Measurements from ENCODE around the gene HSD11B1L. TPM values are rescaled to one million over a fixed set of nuclear protein-coding genes. Genes with fewer than 3 reads are reported as not detected.
A peak's percentile ranks its signal among the peaks of the same experiment; 100 is the strongest.

Gene HSD11B1L
- total and polyA plus RNA-seq, 12 donors = 3.4 to 40.5 (median 14.7) TPM

GRCh38 chr19:5632657-5633056, 48.2 kb upstream of the HSD11B1L start:
- intact Hi-C loops (cut with DNase I) = no loop called here
- H3K4me1 ChIP-seq (replicated peaks in 1 of 2) = peaks cover 40 to 80% of the 10 kb centered on the region in 2 donors
- H3K27ac ChIP-seq = peak overlapping the region in 1 of 5 donors; percentile 40

GRCh38 chr19:5635427-5635826, 45.4 kb upstream of the HSD11B1L start:
- no peak overlapping the region for H3K4me3 ChIP-seq
- 83 to 91% (median 89%) methylated on average over 6 of the region's 6 CpGs for WGBS, 4 donors
- no peaks in the 10 kb centered on the region for H3K9me3 ChIP-seq (replicated peaks in 1 of 3)
- peaks cover 37 to 67% of the 10 kb centered on the region in 2 donors for H3K4me1 ChIP-seq (replicated peaks in 1 of 2)
- H3K36me3 ChIP-seq (replicated peaks in 1 of 2) = no peaks in the 10 kb centered on the region
- H3K27me3 ChIP-seq = no peaks in the 10 kb centered on the region
- intact Hi-C loops (cut with DNase I) = no loop called here
- peak overlapping the region in 1 of 5 donors; percentile 14 for H3K27ac ChIP-seq
- peak in 1 of 7 donors; percentile 33 for DNase-seq
- no peak for TF ChIP-seq POLR2A (IDR thresholded peaks at IDR 0.05)
- no peak for TF ChIP-seq CTCF (IDR thresholded peaks at IDR 0.05)

More at GRCh38 chr19:5632657-5633056, 48.2 kb upstream of the HSD11B1L start:
- Histone ChIP-seq H3K27me3 (no peaks in the 10 kb centered on the region), H3K9me3 (replicated peaks in 1 of 3) (no peaks in the 10 kb centered on the region), H3K4me3 (peak overlapping the region in 1 of 4 donors; percentile 8), H3K36me3 (replicated peaks in 1 of 2) (peaks cover 0 to 14% of the 10 kb centered on the region in 2 donors)
- TF ChIP-seq POLR2A (IDR thresholded peaks at IDR 0.05) (no peak), CTCF (IDR thresholded peaks at IDR 0.05) (no peak)
- 67 to 80% (median 75%) methylated on average over 5 of the region's 5 CpGs for WGBS, 4 donors
- DNase-seq = no peak

- Histone ChIP-seq H3K4me1 (replicated peaks in 1 of 2) (peaks cover 25 to 62% of the 10 kb centered on the region in 2 donors), H3K27ac (peak overlapping the region in 2 of 5 donors; percentile 40 to 72), H3K4me3 (no peak overlapping the region), H3K36me3 (replicated peaks in 1 of 2) (peaks cover 0 to 14% of the 10 kb centered on the region in 2 donors), H3K9me3 (replicated peaks in 1 of 3) (no peaks in the 10 kb centered on the region), H3K27me3 (no peaks in the 10 kb centered on the region)
- intact Hi-C loops (cut with DNase I) = no loop called here
- DNase-seq = peak in 2 of 7 donors; percentile 52 to 62
- WGBS, 4 donors = 33 to 43% (median 39%) methylated on average over 1 of the region's 1 CpG
- TF ChIP-seq POLR2A (IDR thresholded peaks at IDR 0.05) = no peak
- no peak for TF ChIP-seq CTCF (IDR thresholded peaks at IDR 0.05)
Measured at GRCh38 chr19:5637971-5638370, 42.9 kb upstream of the HSD11B1L start.

- Histone ChIP-seq H3K27ac (peak overlapping the region in 4 of 5 donors; percentile 3 to 68 (median 64)), H3K4me1 (replicated peaks in 1 of 2) (peaks cover 29 to 64% of the 10 kb centered on the region in 2 donors), H3K36me3 (replicated peaks in 1 of 2) (peaks cover 0 to 46% of the 10 kb centered on the region in 2 donors), H3K4me3 (no peak overlapping the region), H3K9me3 (replicated peaks in 1 of 3) (no peaks in the 10 kb centered on the region), H3K27me3 (no peaks in the 10 kb centered on the region)
- WGBS, 4 donors = 84 to 92% (median 86%) methylated on average over 4 of the region's 4 CpGs
- TF ChIP-seq CTCF (IDR thresholded peaks at IDR 0.05) = no peak
- no peak for TF ChIP-seq POLR2A (IDR thresholded peaks at IDR 0.05)
- no peak for DNase-seq
- intact Hi-C loops (cut with DNase I) = no loop called here
Measured at GRCh38 chr19:5641171-5641570, 39.7 kb upstream of the HSD11B1L start.

Data from adrenal gland (tissue), 12 donors.